CD4-positive, alpha-beta T cell treated with Interleukin-1 beta for 1 hour (primary cell): ENCODE data around the gene ZNF385A.
"Not testable (repeated sequence)": the region's sequence is repeated elsewhere in the genome, so short reads cannot be mapped to it uniquely, and the experiment has no call there.

Experiments used
- DNase-seq, 2 donors: peaks; one replicate each; pipeline ENCODE4 v3.0.0-alpha.2; 2020 to 2022

The ZNF385A gene

DNA sequence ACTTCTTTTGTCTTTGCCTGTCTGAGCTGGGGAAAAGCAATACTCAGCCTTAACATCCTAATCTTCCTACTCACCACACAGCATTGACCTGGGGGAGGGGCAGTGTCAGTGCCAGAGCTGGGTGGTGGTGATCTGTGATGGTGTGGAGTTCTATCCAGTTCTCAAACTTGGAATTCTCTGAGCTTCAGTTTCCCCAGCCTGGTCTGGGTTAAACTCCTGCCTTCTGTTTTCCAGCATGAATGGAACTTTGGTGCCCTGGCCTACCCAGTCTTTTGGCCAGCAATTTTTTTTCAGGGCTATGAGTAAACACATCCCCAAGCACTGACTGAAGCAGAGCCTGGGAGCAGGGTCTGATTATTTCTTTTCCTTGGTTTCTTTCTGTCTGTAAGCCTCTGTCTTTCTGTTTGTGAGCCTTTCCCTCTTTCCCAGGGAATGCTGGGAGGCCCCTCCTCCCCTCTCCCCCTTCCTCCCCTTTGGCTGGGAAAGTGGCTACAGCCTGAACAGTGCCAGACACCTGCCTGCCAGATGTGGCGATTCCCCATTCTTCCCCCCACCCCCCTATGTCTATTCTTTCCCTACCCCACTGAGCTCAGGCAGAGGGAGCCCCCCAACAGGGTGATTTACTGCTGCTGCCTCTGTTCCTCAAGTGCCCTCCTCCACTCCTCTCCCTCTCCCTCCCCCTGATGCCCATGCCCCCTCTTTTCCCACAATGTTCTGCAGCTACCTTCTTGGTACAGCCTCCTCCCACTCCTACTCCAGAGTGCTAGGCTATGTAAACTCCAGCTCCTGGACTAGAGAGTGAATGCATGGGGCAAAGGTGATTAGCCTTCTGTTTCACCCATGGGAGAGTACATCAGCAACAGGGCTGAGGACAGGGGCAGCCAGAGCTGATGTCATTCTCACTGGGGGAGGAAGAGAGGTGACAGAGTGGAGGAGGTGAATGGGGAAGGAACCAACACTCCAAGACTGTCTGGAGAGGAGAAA, 31.4 kb downstream of the ZNF385A start:
- DNase-seq = no peak

- no peak for DNase-seq
Measured at GRCh38 chr12:54352022-54352531, 32.5 kb downstream of the ZNF385A start.

DNA sequence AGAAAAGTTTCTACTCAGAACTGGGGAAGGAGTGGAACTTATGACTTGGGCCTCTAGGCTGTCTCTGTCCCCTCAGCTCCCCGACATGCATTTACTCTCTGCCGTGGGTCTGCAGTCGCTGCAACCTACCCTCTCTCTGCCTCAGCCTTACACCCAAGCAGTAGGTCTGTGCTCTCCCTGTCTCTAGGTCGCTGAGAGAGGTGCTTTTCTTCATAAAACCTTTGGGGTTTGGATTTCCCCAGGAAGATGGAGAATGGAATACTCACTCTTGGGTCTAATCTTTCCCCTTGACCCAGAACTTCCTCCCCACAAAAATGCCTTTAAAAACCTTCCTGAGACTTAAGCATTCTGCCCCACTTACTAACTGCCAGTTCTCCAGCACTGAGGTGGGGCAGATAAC, 33.2 kb downstream of the ZNF385A start:
- DNase-seq = no peak

DNA sequence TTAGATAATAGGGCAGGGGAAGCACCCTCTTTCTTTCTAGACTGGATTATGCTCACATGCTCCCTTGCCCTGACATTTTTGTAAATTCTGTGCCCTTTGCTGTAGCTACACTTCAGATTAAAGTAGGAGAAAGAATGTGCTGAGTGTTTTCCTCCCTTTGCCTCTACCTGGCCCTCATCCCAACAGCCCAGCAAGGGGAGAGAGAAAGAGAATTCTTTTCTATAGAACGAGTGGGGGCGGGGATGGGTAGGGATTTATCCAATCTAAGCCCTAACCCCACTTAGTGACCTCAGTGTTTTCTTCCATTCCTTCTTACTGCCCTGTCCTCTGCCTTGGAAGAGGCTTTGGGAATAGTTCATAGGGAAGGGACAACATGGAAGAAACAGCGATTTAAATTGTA, 33.8 kb downstream of the ZNF385A start:
- DNase-seq = no peak

DNA sequence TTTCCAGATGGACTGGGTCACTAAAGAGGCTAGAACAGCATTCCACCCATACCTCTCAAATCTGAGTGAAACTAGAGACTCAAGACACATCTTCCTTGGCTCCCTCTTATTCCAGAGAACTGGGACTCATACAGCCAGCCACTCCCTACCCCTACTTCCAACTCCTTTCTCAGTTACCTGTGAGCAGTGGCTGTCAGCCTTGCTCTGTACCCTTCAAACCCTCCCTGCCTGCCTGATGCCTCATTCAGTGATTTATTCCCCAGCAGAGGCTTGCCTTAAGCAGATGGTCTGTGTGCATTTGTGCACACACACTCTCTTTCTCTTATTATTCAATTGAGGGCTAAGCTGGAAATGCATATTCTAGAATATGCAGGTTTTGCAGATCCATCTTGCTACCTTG, 34.9 kb downstream of the ZNF385A start:
- no peak for DNase-seq

DNA sequence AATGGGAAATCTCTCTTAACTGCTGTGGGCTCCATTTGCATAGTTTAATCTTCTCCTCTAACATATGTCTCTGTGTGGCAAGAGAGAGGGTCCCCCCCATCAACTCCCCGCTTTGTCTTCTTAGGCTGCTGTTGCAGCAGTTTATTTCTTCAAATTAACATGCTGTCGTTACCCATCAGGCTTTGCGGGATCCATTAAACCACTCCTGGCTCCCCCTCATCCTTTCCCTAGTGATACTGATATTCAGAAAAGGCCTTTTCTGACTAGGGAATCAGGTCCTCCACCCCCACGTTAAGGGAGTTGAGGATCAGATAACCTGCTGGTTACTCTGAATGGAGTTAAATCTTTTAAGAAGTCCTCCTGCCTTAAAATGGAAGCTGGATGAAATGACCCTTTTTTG, 35.5 kb downstream of the ZNF385A start:
- no peak for DNase-seq

- DNase-seq = no peak
Measured at GRCh38 chr12:54341378-54342300, 42.9 kb downstream of the ZNF385A start.

DNA sequence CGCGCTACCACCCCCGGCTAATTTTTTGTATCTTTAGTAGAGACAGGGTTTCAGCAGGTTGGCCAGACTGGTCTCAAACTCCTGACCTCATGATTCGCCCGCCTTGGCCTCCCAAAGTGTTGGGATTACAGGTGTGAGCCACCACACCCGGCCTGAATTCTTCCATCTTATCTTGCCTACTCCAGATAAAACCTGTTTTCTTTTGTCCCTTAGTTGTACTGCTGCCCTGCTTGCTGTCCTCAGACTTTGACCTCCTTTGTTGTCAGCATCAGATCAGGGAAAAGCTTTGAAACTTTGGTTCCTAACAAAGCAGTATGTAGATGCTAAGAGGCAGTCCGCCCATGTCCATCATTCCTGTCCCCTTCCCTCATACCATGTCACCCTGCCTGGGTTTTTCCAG, 43.7 kb downstream of the ZNF385A start:
- no peak for DNase-seq

DNA sequence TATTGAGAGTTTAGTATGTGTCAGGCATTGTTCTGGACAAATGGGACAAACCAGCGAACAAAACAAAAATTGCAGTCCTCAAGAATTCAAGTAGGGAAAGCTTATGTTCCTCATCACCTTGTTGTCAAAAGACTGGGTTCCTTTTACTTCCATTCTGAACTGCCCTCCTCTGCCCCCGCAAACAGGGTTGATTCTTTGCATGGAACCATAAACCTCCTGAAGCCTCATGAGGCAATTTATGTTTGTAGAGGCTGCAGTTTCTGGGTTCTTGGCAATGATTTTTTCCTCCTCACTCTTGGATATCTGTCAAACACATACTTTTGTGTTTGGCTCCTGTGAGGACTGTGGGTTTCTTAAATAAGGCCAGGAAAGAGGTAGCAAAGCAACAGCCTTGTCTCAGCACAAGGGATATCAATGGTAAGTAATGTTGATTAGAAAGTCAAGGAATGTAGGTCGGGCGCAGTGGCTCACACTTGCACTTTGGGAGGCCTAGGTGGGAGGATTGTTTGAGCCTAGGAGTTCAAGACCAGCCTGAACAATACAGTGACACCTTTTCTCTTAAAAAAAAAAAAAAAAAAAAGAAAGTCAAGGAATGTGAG, 45.7 kb downstream of the ZNF385A start:
- DNase-seq = no peak

- DNase-seq = no peak
Measured at GRCh38 chr12:54337854-54338650, 46.5 kb downstream of the ZNF385A start.

DNA sequence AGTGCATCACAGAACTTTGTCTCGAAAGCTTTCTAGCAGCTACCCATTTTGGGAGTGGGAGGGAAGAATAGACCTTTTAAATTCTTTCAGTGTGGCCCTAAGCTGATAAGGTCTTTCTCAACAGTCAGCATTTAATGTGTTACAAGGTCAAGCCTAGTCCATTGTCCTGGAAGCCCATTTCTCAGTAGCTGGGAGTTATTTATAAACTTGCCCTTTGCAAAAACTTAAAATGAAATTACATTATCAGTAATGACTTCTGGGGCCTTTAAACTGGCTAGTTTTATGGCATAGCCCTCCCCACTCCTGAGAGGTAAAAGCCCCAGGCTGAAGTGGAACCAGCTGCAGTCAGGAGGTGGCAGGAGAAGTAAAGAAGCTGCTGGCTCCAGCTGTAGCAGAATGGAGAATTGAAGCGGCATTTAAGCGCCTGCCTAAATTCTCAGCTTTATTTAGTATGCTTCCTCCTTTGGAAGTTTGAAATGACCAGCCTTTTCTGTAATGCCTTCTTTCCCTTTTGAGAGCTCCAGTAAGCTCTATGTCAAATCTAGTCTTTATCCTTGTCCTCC, 47.2 kb downstream of the ZNF385A start:
- no peak for DNase-seq

- no peak for DNase-seq
Measured at GRCh38 chr12:54333420-54334034, 51.0 kb downstream of the ZNF385A start.

DNA sequence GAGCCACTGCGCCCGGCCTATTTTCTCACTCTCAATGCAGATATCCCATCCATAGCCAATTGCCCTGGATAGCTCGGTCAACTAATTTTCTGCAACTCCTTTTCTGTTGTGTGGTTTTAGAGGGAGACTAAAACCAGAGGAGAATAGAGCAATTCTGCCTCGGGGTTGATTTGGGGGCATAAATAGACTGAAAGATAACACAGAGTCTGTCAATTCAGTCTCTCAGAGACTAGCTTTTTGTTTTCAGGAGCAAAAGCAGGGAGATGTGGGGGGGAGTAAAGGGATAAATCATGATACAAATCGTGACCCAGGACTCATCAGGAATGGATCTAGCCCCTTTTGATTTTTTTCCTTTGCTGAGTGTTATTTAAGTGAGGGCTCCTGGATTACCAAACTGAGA, 53.1 kb downstream of the ZNF385A start:
- DNase-seq = no peak

GRCh38 chr12:54330442-54330841, 54.1 kb downstream of the ZNF385A start:
- no peak for DNase-seq

GRCh38 chr12:54329759-54330158, 54.8 kb downstream of the ZNF385A start:
- DNase-seq = no peak

DNA sequence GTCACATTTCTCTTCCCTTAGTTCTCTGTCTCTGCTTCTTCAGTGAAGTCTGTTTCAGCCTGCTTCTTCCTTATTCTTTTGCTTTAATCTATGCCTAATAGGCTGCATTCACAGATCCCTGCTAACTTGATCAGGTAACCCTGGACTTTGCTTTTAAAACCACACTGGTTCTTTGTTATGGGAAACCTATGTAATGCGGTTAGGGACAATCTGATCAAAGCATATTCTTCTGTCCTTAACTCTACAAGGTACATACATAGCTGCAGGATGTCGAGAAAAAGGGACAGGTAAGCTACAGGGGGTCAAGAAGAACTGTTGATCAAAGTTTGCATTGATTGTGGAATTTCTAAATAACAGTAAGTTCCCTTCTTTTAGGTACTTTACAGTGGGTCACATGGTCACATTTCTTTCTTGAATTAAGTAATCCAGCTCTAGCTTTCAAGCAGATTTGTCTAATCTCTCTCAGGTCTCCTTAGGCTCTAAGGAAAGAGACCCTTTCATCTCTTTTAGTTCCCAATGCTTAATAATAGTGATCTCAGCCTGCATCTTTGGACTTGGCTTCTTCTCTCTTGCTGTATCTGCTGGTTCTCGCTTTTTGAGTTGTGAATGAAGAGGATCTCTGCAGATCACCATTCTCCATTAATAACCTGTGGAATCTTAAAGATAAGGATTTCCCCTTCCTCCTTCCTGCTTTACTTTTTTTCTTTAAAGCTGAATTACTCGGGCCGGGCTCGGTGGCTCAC, 55.8 kb downstream of the ZNF385A start:
- DNase-seq = no peak

DNA sequence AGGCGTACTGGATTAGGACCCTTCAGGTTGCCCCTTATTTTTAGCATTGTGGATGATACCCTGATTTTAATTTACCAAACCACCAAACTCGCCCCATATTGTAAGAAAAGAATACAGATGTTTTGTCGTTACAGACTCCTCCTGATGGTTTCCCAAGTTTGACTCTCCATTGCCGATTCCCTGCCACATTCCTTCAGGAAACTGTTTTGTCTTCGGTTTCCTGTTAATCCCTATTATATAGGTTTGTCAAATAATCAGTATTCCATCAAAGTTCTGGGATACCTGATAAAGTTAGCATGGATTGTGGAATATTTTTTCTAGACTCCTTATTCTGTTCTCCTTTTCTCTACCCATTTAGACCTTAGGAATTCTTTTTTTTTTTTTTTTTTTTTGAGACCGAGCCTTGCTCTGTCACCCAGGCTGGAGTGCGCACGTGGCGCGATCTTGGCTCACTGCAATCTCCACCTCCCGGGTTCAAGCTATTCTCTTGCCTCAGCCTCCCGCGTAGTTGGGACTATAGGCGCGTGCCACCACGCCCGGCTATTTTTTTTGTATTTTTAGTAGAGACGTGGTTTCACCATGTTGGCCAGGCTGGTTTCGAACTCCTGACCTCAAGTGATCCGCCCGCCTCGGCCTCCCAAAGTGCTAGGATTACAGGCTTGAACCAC, 59.0 kb downstream of the ZNF385A start:
- not testable (repeated sequence) for DNase-seq

- DNase-seq = peak; percentile 97 to 98
Measured at GRCh38 chr12:54324617-54325441, 59.7 kb downstream of the ZNF385A start, which contains the start of gene COPZ1. Gene COPZ1 (plus strand): TSS chr12:54325131. CDS start chr12:54325164, 33 bp downstream.

- DNase-seq = no peak
Measured at GRCh38 chr12:54321363-54321762, 63.2 kb downstream of the ZNF385A start.
